GM18870 (cell line): Measurements from ENCODE around the gene HOXA3.

Experiments
- ATAC-seq: cut with Tn5 transposase; IDR thresholded peaks from one replicate; pipeline ENCODE4 v1.9.1; 2021; ENCODE audit warnings: moderate library complexity; ENCODE audit not compliant: unreplicated experiment

HOXA3 gene

DNA sequence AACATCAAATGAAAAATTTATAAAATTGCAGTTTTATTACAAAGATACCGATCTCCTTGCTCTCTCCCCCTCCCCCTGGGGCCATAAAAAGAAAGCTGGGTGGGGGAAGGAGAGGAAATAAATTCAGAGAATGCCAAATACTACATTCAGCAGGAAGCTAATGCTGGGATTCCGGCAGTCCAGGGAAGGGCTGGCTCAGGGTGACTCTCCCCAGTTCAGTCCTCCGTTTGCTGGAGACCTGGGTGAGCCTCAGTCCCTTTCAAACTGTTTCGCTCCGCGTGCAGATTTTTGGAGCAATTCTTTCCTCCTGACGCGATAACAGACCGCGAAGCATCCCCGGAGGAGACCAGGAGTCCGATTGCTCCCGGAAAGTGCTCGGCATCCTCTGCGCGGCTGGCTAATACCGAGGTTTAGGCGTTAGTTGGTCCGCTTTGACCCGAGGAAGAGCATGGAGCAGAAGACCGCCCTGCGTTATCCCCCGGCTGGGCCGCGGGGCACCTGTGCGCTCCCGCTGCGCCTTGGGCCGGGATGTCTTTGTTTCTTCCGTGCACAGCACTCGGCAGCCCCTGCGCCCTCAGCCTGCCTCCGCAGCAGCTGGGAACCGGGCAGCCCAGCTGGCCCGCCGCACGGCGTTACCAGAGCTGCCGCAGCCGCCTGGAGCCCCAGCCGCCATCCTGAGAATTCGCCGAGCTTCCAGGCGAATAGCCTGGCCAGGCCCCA is 46.0 kb downstream of the HOXA3 start:
- no peak for ATAC-seq

DNA sequence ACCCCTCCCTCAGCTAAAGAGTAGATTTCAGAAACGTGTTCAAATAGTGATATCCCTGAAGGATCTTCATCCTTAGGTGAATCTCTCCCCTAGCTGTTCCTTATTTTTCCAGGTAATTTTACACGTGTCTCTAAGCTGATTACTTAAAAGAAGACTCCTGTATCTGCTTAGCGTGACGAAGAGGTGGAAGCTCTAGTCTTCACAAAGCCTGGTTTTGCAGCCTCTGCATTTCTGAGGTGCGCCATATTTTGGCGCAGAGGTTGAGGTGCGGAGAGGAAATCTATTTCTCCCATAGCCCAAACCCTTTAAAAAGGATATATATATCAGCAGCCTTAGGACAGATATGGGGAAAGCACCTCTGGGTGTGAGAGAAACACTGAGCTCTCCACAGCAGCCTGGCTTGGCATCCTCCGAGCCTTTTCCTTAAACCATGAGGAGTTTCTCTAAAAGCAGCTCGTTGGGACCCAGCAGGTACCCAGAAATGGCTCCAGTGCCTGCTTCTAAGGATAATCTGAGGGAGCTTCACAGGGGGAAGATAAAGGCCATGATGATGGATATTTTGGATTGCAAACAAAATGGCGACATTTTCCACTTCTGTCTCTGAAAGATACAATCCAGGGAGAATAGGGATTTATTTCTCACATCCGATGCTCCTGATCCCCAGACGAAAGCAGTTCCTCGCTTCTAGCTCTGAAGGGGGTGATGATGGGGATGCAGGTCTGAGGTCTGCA is 46.9 kb downstream of the HOXA3 start:
- ATAC-seq, result no peak

GRCh38 chr7:27104341-27105058 is 47.9 kb downstream of the HOXA3 start:
- ATAC-seq, result no peak

DNA sequence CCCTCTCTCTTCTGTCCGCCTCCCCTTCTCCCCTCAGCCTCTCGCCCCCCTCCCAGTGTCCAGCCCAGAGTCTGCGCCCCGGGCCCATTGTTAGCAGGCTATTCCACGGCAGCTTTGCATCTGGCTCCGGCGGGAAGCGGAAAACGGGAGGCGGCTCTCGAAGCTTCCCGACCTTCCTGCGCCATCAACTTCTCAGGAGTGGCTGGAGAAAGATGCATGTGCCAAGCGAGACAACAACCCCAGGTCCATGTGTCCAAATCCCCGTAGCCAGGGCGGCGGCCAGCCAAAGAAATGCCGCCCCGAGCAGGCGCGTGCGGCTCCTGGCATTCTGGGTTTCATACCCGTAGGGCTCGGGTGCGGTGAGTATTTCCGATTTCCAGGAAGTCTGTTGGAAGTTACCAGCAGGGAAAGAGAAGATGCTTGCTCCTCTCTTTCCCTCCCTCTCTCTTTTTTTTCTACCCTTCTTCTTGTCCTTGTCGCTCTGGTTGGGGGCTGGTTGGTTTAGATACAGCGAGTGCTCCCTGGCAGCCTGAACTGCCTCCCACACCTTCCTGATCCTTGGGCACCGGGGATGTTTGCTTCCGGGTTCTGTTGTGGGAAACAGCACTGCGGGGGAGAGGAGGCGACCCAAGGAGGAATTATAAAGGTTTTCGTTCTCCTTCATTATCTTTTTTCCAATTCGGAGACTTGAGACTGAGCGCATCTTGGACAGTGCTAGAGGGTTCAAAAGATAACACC is 48.7 kb downstream of the HOXA3 start:
- ATAC-seq, result no peak

GRCh38 chr7:27102581-27103442 is 49.6 kb downstream of the HOXA3 start, which contains the start of gene HOXA2:
TSS of gene HOXA2 (minus strand) at chr7:27102683. CDS start at chr7:27102500, 183 bp downstream.
- ATAC-seq, result no peak

DNA sequence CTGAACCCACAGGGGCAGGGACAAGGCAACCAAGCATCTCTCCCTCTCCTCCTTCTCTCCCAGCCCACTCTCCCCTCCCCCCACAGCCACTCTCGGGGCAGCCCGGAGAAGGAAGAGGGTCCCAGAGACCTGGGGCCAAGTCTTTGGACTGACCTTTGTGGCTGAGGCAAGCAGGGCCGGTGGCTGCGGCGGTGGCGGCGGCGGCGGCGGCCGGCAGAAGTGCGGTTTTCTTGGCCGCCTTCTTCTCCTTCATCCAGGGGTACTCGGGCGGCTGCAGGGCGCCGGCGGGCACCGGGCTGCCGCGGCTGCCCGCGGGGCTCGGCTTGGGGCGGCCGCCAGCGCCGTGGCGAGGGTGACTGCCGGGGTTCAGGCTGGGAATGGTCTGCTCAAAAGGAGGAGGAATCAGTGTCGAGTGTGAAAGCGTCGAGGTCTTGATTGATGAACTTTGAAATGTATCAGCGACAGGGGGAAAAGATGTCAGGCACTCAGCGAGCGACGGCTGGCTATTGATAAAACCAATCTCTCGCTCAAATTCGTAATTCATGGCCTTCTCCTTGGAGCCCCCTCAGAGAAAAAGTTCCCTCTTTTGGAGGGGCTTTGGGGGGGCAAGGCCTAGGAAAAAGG is 50.3 kb downstream of the HOXA3 start:
- no peak for ATAC-seq

- no peak for ATAC-seq
Measured at GRCh38 chr7:27101171-27101956, 51.0 kb downstream of the HOXA3 start.

- no peak for ATAC-seq
Measured at GRCh38 chr7:27100694-27101170, 51.7 kb downstream of the HOXA3 start.

- no peak for ATAC-seq
Measured at GRCh38 chr7:27099453-27100370, 52.7 kb downstream of the HOXA3 start.

DNA sequence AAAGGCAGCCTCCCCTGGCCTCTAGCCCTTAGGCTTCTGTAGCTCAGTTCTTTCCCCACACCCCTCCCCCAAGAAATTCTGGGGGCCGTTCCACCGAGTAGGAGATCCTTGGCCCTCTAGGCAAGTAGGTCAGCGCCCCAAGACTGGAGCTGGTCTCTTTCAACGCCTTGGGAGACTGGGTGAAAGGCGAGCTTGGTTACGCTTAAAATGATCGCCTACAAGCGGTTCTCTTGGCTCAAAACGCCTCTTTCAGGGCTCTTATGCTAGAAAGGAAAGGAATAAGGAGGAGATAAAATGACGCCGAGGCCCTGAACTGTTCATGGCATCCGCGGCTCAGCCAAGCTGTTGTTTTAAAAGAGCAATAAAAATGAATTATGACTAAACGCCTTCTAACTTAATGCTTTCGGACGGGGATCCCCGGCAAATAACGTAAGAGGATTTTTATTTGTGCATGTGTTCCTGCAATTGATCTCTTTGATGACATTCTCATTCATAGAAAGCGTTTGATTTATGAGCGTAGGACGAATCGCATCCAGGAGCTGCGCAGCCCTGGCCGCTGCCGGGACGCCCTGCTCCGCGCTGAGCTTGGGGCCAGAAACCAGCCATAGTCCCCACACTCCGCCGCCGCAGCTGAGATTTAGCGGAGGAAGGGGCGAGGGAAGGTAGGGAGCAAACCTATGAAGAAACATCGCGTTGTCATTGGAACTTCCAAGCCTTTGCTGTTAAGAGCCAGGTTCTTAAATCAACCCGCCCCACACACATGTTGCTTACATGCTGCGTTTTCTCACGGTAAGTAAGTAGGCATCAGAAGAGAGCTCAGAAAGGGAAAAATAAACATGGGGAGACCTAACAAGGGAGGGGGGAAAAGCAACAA is 53.6 kb downstream of the HOXA3 start:
- ATAC-seq, result no peak

- no peak for ATAC-seq
Measured at GRCh38 chr7:27097686-27098577, 54.5 kb downstream of the HOXA3 start.

GRCh38 chr7:27096768-27097514 is 55.4 kb downstream of the HOXA3 start:
- no peak for ATAC-seq

DNA sequence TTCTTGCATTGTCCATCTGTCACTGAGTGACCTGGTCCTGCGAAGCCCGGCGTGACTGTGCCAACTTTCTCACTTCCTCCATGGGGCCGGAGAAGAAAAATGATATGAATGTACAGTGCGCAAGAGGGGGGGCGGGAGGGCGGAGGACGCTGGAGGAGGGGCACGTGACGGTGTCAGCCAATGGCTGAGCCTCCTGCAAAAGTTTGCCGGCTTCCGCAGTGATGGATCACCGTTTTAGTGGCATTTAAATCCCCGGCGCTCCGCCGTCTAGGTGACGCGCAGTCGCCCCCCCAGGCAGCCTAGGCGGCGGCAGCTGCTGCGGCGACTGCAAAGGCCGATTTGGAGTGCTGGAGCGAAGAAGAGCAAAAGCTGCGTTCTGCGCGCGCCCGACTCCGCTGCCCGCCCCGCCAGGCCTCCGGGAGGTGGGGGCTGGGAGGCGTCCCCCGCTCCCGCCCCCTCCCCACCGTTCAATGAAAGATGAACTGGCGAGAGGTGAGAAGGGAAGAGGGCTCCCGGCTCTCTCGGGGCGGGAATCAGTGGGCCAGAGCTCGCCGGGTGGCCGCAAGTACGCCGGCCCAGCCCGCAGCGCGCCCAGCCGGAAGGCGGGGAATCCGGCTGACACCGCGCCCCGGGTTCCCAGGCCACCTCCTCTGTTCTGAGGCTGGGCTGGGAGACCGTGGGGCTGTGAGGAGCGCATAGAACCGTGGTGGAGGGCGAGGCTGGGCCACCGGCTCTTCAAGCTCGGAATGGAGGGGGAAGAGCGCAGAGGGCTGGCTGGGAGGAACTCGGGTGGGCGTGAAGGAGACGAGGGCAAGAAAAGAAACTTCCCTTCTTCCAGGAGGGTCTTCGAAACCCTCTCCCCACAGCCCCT is 56.3 kb downstream of the HOXA3 start, which contains the start of gene HOXA1:
HOXA1 (minus strand) TSS at position 104 of the 871 bp plus-strand sequence; CDS start at position 16, 88 bp downstream.
- ATAC-seq, result peak; percentile 84
